NCI-H146 (cell line): ENCODE measurements around the gene TDRD12.

Experiments
- DNase-seq: peaks from one replicate; lab custom pipeline; 2025; lab: John Stamatoyannopoulos, UW

The TDRD12 gene, protein sequence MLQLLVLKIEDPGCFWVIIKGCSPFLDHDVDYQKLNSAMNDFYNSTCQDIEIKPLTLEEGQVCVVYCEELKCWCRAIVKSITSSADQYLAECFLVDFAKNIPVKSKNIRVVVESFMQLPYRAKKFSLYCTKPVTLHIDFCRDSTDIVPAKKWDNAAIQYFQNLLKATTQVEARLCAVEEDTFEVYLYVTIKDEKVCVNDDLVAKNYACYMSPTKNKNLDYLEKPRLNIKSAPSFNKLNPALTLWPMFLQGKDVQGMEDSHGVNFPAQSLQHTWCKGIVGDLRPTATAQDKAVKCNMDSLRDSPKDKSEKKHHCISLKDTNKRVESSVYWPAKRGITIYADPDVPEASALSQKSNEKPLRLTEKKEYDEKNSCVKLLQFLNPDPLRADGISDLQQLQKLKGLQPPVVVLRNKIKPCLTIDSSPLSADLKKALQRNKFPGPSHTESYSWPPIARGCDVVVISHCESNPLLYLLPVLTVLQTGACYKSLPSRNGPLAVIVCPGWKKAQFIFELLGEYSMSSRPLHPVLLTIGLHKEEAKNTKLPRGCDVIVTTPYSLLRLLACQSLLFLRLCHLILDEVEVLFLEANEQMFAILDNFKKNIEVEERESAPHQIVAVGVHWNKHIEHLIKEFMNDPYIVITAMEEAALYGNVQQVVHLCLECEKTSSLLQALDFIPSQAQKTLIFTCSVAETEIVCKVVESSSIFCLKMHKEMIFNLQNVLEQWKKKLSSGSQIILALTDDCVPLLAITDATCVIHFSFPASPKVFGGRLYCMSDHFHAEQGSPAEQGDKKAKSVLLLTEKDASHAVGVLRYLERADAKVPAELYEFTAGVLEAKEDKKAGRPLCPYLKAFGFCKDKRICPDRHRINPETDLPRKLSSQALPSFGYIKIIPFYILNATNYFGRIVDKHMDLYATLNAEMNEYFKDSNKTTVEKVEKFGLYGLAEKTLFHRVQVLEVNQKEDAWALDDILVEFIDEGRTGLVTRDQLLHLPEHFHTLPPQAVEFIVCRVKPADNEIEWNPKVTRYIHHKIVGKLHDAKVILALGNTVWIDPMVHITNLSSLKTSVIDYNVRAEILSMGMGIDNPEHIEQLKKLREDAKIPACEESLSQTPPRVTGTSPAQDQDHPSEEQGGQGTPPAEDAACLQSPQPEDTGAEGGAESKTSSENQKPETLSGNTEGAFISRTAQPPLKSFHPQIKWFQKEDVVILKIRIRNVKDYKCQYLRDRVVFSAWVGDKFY (N-terminal part only)

GRCh38 chr19:32719611-32720059 is at the start of gene TDRD12:
TSS of gene TDRD12 (plus strand) at chr19:32719767. CDS start at chr19:32720073, 306 bp downstream.
- no peak for DNase-seq

- no peak for DNase-seq
Observed at GRCh38 chr19:32671883-32672593, 47.5 kb upstream of the TDRD12 start.

- no peak for DNase-seq
Observed at GRCh38 chr19:32672841-32673240, 46.7 kb upstream of the TDRD12 start.

GRCh38 chr19:32673573-32673972 is 46.0 kb upstream of the TDRD12 start:
- DNase-seq, result no peak

- DNase-seq, result peak; percentile 42
Observed at GRCh38 chr19:32674153-32674930, 45.2 kb upstream of the TDRD12 start.

DNA sequence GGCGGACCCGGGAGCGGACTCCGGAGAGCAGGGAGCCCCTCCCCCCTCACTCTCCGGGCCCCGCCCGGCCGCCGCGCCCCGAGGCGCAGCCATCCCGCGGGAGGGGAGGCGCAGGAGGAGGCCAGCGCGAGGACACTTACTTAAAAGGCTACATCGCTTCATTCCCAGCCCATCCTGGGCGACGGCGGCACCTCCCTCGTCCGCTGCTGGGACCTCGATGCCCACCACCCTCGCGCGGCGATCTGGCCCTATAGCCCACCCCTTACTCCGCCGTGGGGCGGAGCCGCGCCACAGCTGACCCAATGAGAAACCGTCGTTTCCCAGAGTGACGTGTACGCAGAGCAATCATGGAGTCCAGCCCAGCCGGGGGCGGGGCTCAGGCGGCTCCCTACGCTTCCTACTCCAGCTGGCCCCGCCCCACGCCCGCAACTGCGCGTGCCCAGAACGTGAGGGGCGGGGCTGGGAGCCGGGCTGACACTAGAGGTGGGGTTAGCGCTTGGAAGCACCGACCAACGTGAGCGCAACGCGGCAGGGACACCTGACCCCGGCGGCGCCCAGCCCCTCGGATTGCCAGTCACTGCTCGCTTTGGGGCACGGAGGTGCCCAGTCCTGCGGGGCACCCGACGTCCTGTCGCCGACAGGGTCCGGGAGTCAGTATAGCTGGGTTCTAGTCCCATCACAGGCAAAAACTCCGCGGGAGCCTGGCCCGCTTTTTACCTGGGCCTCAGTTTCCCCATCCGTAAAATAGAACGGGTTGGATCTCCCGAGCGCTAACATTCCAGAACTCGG is 44.4 kb upstream of the TDRD12 start, which contains the start of gene ANKRD27:
TSS of gene ANKRD27 (minus strand) at position 250 of the 789 bp plus-strand sequence. CDS start 16,165 bp downstream, outside the sequence.
- DNase-seq, result peak; percentile 99

- peak; percentile 55 for DNase-seq
Observed at GRCh38 chr19:32675720-32676185, 43.8 kb upstream of the TDRD12 start, which contains the start of gene RGS9BP. TSS of gene RGS9BP (plus strand) at chr19:32675848. CDS start at chr19:32676264, 416 bp downstream.

DNA sequence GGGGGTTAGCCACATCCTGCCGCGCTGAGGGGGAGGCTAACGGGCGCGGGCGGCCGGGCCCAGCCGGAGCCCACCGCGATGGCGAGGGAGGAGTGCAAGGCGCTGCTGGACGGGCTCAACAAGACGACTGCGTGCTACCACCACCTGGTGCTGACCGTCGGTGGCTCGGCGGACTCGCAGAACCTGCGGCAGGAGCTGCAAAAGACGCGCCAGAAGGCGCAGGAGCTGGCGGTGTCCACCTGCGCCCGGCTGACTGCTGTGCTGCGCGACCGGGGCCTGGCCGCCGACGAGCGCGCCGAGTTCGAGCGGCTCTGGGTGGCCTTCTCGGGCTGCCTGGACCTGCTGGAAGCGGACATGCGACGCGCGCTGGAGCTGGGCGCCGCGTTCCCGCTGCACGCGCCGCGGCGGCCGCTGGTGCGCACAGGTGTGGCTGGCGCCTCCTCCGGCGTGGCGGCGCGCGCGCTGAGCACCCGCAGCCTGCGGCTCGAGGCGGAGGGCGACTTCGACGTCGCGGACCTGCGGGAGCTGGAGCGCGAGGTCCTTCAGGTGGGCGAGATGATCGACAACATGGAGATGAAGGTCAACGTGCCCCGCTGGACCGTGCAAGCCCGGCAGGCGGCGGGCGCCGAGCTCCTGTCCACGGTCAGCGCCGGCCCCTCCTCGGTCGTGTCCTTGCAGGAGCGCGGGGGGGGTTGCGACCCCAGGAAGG is 43.2 kb upstream of the TDRD12 start:
- DNase-seq, result peak; percentile 62

- DNase-seq, result no peak
Observed at GRCh38 chr19:32676895-32677359, 42.6 kb upstream of the TDRD12 start.

DNA sequence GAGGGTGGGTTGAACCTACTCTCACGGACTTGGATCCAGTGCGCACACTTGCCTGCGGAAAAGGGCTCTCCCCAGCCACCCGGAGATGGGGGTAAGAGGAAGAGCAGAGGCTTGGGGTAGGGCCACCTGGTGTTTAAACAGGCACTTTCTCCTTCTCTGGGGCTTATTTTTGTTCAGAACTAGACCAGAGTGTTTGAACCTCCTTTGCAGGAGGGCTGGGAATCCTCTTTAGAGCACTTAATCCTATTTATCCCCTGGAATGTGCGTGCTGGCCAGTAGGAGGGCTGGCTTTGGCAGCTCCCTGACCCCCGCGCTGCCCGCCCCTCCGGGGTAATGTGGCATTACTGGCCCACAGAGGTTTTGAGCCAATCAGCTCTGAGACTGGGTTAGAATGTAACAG is 41.9 kb upstream of the TDRD12 start:
- DNase-seq, result no peak

- no peak for DNase-seq
Observed at GRCh38 chr19:32680986-32681385, 38.6 kb upstream of the TDRD12 start.

- no peak for DNase-seq
Observed at GRCh38 chr19:32682317-32682716, 37.2 kb upstream of the TDRD12 start.

DNA sequence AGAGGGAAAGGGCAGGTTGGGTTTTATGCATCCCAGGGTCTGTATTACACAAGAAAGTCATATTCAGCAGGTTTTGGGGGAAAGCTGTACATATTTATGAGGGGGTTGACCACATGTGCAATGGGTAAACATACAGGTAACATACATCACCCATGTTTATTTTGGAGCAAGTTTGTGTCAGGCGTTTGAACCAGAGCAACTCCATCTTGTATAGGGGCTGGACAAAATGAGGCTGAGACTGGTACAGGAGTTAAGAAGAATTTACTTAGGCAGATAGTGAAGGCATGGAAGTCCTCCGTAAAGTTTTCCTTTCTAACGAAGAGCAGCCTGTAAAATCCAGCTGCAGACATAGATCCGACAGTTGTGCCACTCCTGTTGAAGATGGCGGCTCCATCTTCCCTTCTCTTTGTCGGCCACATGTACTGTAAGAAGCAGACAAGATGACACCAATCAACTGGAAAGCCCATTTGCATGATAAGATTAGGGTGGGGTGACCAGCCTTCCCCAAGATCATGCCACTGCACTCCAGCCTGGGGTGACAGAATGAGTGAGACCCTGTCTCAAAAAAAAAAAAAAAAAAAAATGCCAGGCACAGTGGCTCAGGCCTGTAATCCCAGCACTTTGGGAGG is 32.6 kb upstream of the TDRD12 start:
- DNase-seq, result no peak

DNA sequence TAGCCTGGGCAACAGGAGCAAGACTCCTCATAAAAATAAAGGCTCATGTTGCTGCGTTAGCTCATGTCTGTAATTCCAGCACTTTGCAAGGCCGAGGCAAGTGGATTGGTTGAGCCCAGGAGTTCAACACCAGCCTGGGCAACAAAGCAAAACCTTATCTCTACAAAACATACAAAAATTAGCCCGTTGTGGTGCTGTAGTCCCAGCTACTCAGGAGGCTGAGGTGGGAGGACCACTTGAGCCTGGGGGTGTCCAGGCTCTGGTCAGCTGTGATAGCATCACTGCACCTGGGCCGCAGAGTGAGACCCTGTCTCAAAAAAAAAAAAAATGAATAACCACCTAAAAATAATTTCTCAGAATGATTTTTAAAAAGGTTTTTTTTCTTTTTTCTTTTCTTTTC is 31.9 kb upstream of the TDRD12 start:
- no peak for DNase-seq

GRCh38 chr19:32688311-32688710 is 31.3 kb upstream of the TDRD12 start:
- DNase-seq, result no peak

DNA sequence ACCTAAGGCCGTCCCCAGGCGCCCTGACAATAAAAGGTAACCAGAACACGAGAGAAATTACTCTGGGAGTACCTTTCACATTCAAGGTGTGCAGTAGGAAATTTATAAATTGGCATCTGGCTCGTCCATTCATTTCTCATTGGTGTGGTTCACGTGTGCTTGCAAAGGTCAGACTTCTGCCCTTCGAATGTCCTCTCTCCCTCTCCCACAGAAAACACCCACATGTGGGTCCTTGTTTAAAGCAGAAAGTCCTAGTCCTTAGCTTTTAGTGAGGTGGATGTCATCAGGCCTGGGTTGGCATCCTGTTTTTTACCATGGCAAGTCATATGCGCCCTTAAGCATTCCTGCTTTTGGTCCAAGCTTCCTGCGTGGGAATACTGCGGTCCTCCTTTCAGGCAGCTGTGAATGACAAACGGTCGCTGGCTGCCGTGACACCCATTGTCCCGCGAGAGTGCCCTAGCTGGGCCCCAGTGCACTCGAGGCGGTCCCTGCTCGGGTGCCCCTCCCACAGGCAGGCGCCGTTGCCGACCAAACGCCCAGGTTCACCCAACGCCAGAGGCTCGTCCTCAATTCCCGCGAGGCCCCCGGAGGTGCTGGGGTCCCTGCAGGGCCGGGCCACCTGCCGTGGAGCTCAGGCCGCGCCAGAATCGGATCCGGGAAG is 28.1 kb upstream of the TDRD12 start, which contains the start of gene NUDT19:
TSS of gene NUDT19 (plus strand) at position 531 of the 661 bp plus-strand sequence. CDS start 140 bp downstream, outside the sequence.
- DNase-seq, result peak; percentile 86

DNA sequence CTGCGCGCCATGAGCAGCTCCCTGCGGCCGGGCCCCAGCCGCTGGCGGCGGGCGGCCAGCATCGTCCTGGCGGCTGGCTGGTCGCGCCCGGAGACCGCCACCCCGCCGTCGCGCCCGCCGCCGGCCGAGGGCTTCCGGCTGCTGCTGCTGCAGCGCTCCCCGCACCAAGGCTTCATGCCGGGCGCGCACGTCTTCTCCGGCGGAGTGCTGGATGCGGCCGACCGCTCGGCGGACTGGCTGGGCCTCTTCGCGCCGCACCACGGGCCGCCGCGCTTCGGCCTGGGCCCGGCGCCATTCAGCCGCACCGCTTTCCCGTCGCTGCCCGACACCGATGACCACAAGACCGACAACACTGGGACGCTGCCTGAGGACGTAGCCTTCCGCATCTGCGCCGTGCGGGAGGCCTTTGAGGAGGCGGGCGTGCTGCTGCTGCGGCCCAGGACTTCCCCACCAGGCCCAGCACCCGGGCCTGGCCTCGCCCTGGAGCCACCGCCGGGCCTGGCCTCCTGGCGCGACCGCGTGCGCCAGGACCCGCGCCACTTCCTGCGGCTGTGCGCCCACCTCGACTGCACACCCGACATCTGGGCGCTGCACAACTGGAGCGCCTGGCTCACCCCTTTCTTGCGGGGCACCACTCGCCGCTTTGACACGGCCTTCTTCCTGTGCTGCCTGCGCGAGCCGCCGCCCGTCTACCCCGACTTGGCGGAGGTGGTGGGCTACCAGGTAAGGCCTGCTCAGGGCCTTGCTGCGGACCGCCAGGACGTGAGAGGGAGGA is 27.4 kb upstream of the TDRD12 start:
- peak; percentile 76 for DNase-seq
